Measurements from ENCODE around the gene PTF1A. TPM values are rescaled to one million over a fixed set of nuclear protein-coding genes. Genes with fewer than 3 reads are reported as not detected.

The PTF1A gene
- total RNA-seq, 1 experiment from 2014 or later: not detected

DNA sequence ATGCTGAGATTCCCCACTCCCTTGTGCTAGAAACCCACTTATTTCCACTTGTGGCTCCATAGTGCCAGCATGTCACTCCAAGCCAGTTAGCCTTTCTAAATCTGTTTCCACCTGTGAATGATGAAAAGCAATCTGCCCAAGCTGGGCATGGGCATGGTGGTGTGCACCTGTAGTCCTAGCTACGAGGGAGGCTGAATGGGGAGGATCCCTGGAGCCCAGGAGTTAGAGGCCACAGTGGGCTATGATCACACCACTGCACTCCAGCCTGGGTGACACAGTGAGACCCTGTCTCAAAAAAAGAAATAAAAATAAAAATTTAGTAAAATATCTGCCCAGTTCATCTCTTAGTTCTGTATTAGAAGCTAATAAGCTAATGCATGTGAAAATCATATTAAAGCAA is 5.0 kb upstream of the PTF1A start:
- DNase-seq (ENCODE audit: low read depth): no peak

DNA sequence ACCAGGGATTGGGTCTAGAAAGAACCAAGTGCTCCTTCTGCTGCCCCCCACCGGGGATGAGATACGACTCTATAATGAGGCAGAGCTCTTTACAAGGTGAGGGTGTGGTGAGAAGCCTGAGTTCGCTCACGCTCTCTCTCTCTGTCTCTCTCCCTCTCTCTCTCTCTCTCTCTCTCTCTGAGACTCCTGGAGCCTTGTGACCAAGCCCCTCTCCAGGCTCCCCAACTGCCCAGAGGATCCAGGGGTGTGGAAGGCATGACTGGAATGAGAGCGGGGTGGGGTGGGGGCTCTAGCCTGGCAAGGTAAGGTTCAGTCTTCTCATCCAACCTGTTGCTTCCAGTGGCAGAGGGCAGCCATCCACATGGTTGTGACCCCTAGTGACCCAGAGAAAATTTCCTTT is 3.1 kb upstream of the PTF1A start:
- DNase-seq (ENCODE audit: low read depth): no peak

- DNase-seq (ENCODE audit: low read depth): no peak
Observed at GRCh38 chr10:23190872-23191763, 994 bp upstream of the PTF1A start.

GRCh38 chr10:23192712-23193434 is 761 bp downstream of the PTF1A start:
- no peak for DNase-seq (ENCODE audit: low read depth)

DNA sequence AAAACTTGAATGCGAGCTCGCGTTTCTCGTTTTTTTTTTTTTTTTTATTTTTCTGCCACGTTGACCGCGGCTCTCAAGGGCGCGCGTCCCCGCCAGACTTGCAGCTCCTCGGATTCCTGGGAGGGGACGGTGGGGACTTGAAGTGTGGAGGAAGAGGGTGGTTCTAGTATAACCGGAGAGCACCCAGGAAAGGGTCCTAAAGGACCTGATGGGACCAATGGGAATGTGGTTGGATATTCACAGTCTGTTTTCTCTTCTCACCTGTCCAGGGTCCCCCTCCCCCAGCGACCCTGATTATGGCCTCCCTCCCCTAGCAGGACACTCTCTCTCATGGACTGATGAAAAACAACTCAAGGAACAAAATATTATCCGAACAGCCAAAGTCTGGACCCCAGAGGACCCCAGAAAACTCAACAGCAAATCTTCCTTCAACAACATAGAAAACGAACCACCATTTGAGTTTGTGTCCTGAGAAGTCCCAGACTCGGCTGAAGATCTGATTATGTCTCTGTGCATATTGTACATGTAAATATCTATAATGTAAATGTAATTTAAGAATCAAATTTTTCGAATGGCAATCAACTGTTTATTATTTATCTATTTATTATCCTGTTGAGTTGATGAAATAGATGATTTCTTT is 1.4 kb downstream of the PTF1A start:
- DNase-seq (ENCODE audit: low read depth): no peak

DNA sequence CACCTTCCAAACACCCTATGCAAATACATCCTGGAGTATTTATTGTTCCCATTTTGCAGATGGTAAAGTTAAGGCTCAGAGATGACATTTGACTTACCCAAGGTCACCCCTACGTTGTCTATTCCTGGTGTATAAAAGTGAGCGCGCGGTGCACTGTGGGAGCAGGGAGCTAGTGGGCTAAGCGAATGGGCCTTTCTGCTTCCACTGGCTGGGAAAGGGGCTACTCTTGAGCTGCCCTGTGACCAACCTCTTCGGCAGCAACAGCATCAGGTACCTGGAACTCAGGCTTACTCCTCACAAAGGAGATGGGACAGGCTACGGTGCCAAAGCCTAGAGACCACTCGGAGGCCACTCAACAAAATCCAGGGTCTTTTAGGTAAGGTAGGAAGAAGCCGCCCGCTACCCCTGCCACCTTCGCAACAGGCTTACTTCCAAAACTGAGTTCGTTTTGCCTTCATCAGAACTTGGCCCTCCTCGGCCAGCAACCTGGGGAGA is 2.4 kb downstream of the PTF1A start:
- DNase-seq (ENCODE audit: low read depth): no peak

DNA sequence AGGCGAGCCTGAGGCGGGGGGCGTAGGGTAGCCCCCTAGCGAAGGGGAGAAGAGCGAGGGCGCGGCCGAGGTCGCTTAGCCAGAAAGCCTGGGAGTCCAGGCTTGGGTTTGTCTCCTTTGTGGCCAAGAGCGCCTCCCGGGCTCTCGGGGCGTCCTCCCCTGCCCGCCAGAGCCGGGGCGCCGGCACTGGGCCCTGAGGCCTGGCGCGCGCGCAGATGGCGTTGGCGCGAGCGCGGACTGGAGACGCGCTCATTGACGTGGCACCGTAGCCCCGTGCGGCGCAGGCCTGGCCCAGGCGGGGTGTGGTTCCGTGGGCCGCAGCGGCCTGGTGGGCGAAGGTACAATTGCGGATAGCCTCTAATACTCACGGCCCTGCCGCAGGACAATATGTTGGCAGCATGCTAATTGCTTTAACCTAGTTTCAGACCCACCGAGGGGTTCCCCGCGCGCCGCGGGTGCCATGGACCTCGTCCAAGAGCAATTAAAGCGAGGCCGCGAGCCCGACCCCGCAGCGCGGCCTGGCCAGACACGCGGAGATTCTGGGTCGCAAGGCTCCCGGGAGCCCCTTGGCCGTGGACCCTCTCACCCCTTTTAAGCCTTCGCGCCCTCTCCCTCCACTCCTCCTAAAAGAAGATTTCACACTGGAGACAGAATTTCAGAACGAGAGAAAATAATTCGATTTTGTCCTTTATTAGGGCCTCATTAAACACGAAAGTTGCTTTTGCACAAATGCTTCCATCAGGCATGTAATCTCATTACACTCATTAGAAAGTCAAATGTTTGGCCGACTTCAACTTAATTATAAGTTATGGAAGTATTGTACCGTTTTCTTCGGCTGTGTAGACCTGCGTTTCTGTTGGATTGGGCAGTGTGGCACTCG is 3.1 kb downstream of the PTF1A start:
- DNase-seq (ENCODE audit: low read depth): no peak

GRCh38 chr10:23195846-23196600 is 3.9 kb downstream of the PTF1A start:
- no peak for DNase-seq (ENCODE audit: low read depth)

- DNase-seq (ENCODE audit: low read depth): no peak
Observed at GRCh38 chr10:23196915-23197314, 4.8 kb downstream of the PTF1A start.

DNA sequence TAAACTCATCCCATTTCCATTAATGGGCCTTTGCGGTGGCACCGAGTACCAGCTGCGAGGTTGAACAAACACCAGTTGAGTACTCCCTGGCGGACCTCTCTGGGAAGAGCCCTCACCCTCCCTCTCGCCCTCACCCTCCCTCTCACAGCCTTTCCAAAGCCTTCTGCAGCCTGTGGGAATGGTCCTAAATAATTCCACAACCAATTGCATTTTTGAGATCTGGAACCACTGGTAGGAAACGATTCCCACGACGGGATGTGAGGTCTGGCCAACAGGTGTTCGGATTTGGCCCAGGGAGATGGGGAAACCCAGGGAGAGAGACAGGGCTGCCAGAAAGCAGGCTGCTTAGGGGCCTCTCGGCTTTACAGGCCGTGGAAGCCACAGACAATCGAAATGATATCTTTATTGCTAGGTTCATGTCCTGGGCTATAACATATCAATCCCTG is 5.3 kb downstream of the PTF1A start:
- DNase-seq (ENCODE audit: low read depth): no peak

DNA sequence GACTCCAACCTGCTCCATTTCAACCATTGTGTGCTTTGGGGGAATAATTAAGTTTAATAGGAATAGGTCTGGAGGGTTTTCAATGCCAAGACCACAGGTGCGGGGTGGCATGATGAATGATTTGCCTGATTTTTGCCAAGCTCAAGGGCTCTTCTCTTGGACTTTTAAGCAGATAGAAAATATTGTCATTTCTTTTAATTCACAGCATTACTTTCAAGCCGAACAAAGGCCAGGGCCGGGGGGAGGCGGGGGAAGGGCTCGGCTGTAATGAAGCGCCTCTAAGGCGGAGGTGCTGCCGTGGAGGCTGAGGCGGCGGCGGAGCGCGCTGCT is 6.5 kb downstream of the PTF1A start:
- no peak for DNase-seq (ENCODE audit: low read depth)

- DNase-seq (ENCODE audit: low read depth): no peak
Observed at GRCh38 chr10:23198940-23199767, 7.0 kb downstream of the PTF1A start.

- no peak for DNase-seq (ENCODE audit: low read depth)
Observed at GRCh38 chr10:23199768-23200511, 7.8 kb downstream of the PTF1A start.

DNA sequence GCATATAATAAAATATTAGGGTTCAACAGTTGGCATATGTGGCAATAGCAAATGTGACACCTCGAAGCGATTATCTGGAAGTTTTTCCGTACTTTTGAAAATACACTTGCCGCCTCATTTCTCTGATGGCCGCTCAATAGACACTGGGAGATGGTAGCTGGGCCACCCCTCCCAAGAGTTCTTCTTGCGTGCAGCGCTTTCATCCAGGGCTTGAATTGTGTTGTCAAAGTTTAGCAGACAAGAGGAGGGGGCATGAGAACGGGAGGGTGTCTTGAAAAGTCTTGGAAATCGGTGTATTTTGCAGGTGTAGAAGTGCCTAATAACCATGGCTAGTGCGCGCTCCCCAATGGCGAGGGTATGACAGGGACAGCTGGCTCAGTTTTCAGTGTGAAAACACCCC is 8.5 kb downstream of the PTF1A start:
- no peak for DNase-seq (ENCODE audit: low read depth)

DNA sequence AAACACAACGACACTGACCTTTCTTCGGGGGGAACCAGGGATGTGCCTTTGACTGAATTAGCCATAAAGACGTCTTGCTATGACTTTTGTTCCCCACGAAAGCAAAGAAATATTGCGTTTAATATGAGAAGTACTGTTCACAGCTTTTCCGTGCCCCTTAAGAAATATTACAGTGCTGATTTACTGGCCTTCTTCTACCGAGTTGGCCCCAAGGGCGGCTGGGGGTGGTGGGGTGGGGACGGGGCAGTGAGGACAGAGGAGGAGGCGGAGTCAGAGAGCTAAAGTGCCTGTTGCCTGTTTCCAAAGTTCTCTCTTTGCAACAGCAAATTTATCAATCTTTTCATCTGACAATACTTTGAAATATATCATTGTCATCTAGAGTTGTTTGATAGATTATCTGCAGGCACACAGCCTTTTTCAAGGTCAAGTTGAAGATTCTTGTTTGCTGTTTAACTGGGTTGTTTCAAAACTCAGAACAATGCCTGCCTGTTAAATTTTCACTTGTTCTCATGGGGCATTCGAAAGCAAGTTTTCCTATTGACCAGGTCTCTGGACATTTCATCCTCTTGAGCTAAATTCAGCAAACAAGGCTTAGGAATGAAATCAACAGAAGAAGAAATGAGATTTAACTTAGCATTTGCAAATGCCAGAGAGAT is 9.0 kb downstream of the PTF1A start:
- no peak for DNase-seq (ENCODE audit: low read depth)

DNA sequence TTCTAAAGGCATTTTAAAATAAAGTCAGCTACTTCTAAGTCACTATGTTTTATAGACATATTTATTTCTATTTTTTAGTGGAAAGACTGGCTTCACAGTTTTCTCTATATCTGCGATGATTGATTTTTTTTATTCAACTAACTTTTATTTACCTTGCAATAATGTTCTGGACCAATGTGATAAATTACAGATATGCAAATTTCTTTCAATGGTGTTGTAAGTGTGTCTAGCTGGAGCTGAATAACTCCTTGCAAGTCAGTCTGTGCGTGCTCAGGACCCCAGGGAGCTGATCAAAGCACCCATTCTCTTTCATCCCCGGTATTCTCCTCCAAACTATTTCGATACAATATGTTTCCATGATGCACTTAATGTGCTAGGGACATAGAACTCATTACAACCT is 9.7 kb downstream of the PTF1A start:
- no peak for DNase-seq (ENCODE audit: low read depth)

DNA sequence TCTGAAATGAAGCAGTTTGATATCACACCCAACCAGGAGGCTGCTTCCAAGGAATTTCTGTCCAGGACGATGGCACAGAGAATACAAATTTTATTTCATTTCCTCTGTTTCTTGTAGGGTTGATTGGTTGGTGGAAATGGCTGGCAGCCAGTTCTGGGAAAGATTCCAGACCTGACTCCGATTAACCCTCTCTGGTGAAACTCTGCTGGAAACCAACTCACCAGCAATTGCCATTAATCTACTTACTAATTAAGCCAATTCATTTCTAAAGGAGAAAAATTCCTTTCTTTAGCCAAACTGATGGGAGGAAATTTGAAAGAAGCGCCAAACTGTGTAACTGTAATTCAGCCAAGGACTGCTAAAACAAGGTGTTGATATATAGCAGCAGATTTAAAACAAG is 10.7 kb downstream of the PTF1A start:
- no peak for DNase-seq (ENCODE audit: low read depth)

Data from Daoy (cell line).